NCI-H1930 (cell line): ENCODE data around the gene PTPRG.

Source experiments
- DNase-seq, 2 experiments: peaks; one replicate each; lab custom pipeline; 2025; lab: John Stamatoyannopoulos, UW

PTPRG gene

DNA sequence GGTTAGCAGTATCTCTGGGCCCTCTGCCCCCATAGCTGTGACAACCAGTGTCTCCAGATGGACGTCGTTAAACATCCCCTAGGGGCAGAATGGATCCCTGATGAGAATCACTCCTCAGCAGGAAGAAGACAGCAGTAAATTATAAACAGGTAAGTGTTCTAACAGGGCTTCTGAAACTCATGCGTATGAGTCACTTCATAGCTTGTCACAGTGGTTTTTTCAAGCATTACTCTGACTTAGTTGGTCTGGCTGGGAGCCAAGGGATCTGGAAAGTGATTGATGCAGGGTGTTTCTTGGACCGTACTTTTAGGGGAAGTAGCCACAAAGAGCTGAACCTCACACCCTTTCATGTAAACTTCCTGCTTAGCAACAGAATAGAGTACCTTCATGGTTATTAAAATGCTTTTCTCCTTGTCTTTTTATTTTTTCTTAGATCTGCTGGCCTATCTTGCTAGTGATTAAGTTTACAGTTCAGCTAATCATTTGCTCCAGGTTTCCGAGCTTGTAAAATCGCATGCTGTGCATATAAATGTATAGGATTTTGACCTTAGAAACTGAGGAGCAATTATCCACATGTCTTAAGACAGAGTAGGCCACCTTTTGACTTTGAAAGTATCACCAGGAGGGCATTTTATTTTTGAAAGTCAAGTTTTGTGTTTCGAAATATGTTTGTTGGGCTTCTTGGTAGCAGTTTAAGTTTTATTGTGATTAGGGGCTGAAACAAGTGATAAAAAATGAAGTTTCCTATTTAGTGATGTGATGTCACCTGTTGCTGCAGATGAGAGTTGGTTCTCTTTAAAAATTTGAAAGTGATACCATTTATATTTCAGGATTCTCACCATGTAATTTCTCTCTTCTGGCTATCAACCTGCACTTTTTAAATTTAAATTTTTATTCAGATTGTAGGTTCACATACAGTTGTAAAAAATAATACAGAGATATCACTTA, 333.9 kb downstream of the PTPRG start:
- peak in 1 of 2 experiments; percentile 23 for DNase-seq

DNA sequence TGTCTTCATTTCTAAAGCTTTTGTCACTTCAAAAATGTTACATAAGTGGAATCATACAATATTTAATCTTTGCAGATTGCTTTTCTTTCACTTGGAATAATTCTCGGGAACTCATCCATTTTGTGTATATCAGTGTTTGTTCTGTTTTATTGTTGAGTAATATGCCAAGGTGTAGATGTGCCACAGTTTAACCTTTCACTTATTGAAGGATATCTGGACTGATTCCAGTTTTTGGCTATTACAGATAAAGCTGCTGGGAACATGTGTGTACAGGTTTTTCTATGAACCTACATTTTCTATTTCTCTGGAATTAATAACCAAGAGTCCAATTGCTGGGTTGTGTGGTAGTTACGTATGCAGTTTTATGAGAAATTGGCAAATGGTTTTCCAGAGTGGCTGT, 334.9 kb downstream of the PTPRG start:
- no peak for DNase-seq

DNA sequence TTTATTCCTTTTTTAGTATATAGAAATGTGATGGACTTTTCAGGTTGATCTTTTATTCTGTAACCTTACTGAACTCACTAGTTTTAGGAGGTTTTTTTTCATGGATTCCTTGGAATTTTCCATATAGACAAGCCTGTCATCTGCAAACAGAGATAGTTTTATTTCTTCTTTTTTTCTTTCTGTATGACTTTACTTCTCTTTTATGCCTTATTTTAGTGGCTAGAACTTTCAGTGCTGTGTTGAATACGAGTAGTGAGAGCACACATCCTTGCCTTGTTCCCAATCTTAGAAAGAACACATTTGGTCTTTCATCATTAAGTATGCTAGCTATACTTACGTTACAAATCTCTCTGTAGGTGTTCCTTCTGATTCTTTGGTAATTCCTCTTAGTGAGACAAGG, 336.5 kb downstream of the PTPRG start:
- DNase-seq = no peak

DNA sequence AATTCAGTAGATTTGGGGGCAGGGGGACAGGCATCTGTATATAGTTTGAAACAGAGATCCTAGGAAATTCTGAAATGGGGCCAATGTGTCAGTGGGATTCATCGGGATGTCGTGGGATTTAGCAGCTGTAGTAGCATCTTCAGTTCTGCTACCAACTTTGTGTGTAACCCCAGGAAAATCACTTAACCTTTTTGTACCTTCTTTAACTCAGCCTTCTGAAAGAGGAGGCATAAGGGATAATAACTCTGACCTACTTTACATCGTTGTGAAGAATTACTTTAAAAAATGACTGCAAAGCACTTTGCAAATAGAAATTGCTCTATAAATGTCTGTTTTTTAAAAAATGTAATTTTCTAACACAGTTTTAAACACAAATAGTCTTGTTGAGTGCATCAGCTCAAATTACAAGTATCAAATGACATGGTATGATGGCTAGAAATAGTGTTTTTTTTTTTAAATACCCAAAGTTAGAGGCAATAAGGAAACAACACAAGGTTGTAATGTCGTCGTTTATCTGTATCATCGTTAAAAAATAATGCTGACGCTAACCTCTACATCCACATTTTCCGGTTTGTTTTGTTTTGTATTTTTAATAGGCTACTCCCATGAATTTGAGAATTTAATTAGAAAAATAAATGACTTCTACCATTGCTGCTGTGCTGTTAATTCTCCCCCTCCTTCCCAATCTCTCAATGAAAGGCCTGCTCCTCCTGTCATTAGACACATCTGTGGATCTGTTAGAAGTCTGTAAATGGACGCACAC, 338.5 kb downstream of the PTPRG start:
- no peak for DNase-seq

DNA sequence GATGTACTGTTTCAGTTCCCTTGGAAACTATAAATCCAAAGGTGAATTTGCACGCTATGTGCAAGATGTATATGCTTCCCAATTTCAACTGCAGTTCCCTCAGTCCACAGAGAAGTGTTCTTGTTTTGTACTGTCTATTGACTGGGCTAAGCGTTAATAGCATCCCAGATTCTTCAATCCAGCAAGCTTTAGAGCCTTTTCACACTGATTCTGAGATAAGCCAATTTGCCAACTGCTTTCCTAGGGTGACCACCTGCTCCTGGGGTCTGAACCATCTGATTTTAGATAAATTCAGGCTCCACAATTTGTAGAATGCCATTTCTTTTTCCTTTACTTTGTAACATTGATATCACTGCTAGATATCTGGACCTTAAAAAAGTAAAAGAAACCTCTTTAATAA, 340.1 kb downstream of the PTPRG start:
- peak; percentile 80 for DNase-seq

DNA sequence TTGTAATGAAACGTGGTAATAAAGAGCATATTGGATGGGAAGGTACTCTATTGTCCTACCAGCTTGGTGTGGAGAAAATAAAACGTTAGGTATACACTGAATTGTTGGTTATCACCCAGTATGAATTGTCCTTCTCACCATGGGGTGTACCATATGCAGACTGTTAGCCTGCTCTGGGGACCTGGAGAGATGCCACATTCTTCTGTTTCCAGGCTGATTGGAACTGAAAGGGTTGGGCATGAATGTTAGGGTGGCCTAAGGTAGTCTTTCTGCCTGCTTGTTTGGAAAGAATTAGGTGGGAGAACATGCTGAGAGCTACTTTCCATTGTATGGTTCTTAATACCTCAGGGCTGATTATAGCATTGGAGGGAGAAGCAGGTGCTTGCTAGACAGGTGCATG, 340.6 kb downstream of the PTPRG start:
- DNase-seq = peak; percentile 86 to 88

DNA sequence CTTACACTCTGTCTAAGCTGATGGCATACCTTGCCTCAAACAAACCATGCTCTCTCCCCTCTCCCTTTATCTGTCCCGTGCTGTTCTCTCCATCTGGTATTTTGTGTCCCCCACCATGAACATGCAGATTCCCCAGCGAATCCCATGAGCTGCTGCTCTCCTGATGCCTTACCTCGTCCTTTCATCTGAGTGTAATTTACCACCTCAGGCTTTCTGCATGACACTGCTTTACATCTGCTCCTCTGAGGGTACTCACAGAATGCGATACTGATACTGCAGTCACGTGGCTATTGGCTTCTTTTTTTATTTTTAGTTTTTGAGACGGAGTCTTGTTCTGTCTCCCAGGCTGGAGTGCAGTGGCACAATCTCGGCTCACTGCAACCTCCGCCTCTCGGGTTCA, 341.7 kb downstream of the PTPRG start:
- no peak for DNase-seq

DNA sequence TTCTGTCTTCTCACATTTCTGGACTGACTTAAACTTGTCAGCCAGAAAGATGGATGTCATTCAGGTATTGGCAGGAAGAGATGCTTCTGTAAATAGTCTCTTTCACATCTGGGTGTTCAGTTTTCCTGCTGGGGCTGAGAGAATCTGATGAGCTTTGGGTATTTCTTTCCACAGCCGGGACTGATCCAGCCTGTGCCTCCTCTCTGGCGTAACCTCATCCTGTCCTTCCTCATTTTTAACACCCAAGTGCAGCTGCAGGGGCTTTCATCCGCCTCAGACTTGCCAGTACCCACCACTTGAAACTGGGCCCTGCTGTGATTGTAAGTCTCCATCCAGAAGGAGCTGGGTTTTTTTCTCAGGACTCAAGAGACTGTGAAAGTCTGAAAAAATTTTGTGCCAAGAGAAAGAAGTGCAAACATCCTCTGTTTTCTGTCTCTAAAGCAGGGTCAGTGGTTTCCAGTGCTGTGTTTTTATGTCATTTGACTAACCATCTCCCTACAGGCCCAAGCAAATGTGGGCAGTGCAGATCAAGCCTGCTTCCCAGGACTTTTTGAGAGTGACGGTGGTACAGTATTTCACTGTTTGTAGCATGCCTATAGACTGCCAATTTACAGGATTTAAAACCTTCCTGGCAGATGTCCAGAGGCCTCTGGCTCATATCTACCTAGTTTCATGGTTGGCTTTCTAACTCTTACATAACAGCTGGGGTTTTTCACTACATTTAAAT, 342.7 kb downstream of the PTPRG start:
- DNase-seq = peak in 1 of 2 experiments; percentile 30

DNA sequence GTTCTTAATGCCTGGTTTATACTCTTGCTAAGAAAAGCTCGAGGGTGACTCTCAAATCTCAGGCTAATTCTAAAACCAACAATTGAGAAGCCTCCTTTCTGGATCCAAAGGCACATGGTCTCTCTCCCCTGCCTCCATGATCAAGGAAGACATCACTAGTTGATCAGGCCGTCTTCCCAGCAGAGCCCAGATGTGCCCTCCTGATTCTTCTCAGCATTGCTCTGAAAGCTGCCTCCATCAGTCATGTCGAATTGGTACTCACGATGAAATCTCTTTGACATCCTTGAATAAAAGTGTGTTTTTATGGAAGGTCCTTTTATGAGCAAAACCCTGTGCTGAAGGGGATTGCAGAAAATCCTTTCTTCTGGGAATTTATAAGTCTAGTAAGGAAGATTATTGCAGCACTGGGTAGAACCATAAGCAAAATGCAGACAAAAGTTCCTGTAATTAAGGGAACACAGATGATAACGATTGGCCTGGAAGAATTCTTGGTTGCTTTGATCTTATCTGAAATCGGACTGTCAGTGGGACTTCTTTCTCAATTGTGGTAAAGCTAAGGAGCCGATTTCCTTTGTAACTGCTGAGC, 345.9 kb downstream of the PTPRG start:
- no peak for DNase-seq

DNA sequence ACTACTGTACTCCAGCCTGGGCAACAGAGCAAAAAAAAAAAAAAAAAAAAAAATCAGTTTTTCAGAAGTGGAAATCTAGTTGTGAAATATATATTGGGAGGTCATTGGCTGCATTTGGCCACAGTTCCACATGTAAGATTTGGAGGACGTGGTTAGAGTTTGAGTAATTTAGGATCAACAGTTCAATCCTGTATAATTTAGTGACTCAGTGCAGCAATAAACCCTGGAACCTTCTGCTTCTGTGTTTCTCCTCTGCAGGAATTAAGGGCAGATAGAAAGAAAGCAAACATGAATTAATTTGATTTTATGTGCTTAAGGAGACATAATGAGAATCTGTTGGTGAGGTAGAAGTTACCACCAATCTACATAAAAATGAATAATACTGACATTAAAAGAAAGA, 347.0 kb downstream of the PTPRG start:
- DNase-seq = no peak

DNA sequence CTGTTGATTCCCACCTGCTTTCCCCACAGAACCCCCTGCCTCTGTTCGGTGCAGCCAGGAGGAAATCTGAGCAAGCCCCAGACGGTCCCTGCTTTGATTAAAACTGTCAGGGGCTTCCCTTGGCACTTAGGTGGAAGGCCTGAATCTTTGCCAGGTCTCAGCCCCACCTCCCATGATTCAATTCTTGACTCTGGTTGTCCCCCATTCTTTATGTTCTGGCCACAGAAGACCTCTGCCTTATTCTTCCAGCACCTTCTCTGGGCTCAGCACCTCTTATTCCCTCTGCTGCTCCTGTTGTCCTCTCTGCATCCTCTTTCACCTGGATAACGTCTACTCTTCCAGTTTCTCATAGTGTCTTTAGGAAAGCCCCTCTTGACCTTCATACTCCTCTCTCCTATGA, 349.4 kb downstream of the PTPRG start:
- DNase-seq = no peak

DNA sequence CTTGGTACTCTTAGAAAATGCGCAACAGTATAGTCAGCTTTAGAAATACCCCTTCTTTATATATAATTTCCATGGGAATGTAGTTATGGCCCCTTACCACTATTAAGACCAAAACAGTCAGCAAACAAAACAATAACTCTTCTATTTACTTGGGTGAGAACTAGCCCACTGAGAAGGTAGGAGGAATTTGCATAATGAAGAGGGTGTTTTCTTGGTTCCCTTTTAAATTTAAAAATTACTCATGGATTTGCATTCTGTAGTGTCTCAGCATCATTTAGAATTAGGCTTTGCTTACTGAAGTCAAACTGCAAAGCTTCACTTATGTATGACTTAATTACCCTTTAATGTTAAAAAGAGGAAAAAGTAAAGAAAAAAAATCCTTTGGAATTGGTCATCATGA, 350.8 kb downstream of the PTPRG start:
- DNase-seq = no peak

DNA sequence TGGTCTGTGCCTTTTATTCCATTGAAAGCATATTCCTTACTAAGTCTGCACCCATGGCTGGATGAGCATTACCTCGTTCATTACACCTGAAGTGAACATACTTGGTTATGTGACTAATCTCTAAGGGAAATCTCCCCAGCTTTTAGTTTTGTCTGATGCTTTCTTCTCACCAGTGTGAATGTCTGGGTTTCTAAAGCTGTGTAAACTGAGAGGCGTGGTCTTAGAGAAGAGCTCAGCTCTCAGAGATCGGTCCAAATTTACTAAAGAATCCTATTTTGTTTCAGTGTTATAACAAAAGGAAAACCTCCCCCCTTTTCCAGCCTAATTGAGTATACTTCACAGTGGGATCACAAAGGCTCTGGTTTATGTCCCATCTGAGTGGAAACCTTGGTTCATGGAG, 352.3 kb downstream of the PTPRG start:
- DNase-seq = no peak

DNA sequence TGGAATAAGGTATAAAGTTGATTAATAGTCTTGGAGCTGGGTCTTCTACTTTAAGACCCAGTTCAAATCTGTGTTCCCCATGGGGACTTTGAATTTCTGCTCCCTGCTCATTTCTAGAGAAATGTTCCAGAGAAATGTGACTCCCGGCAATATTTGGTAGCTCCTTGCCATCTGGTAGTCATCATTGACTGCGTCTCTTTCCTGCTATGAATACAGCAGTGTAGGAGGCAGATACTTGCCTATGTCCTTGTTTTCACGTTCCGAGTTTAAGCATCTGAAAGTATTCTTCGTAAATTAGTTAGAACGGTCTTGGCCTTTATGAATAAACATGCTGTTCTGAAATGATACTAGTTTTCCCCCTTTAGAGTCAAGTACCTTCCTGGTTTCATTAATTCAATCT, 352.9 kb downstream of the PTPRG start:
- no peak for DNase-seq

DNA sequence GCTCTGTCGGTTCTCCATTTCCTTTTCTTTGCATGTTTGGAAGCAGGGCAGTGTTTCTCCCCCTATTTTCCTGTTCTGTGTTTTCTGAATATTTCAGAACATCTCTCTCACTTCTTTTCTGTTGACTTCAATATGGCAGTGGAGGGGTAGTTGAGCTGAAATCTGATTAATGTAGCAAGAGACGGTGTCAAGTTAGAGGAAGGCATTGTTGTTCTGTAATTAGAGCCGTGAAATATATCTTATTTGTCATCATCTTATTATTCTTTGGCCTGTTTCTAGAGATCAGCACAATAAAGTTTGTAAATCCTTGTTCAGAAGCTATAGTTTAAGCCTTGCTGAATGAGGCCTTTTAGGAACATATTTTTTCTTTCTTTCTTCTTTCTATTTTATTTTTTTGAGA, 353.9 kb downstream of the PTPRG start:
- DNase-seq = no peak

DNA sequence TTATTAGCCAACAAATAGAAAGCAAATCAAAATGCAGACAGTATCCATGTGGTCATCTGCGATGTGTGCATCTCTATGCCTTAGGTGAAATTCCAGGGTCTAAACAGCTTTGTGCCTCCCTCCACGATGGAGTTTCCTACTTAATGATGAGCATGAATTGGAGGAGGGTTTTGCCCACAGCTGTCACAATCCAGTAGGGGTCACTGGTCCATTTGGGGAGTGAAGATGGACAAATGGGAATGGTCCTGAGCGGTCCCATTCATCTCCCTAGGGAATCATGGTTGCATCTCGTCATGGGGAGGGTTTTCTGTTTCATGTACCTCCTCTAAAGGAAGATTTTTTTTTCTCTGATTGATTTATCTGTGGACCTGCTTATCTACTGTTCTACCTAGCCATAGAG, 358.0 kb downstream of the PTPRG start:
- DNase-seq = no peak

DNA sequence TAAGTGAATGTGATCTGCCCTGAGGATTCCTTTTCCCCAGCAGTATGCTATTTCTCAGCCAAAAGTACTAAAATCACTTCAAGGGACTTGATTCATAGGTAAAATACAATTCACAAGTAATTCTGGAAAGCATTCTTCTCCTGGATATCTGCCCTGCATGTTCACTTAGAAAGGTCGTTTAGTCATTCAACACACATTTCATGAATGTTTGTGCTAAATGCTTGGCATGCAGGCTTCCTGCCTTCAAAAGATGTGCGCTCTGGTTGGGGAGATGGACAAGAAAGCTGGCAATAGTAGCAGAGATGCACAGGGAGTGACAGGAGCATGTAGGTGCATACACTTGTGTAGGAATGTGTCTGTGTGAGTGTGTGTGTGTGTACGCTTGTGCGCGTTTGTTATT, 360.7 kb downstream of the PTPRG start:
- no peak for DNase-seq

DNA sequence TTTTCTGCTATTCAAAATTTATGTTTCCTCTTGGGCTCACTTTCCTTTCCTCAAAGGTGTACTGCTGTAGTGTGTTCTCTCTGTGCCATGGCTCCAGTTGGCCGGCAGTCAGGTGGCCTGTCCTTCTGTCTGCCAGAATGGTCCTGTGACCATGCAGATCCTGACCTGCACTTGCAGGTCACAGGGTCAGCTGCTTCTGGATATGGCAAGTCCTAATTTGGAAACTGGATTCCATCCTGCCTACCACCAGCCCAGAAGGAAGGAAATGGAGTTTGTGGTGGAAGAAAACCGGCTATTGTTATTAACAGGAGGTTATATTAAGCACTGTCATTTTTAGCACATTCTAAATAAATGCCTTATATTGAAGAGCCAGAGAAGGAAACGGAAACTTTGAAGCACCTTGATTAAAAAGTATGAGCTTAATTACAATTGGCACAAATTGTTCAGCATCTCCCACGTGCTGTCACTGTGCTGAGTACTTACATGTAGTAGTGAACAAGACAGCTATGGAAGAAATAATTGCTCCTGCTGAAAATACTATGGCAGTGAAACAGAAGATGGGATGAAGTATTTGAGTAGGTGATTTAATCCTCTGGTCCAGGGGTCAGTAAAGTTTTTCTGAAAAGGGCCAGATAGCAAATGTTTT, 362.8 kb downstream of the PTPRG start:
- DNase-seq = no peak

DNA sequence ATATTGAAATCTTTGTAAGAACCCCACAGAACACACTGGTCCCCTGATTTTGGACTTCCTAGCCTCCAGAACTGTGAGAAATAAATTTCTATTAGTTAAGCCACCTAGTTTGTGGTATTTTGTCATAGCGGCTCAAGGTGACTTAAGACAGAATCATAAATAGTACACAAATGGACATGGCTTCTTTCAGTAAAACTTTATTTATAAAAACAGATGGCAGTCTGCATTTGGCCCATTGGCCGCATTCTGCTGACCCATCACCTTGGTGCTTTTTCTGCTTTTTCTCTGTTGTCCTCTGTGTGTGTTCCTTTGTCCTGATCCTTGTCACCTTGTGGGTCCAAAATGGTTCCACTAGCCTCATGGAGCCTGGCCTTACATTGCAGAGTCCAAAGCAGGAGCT, 363.6 kb downstream of the PTPRG start:
- no peak for DNase-seq

DNA sequence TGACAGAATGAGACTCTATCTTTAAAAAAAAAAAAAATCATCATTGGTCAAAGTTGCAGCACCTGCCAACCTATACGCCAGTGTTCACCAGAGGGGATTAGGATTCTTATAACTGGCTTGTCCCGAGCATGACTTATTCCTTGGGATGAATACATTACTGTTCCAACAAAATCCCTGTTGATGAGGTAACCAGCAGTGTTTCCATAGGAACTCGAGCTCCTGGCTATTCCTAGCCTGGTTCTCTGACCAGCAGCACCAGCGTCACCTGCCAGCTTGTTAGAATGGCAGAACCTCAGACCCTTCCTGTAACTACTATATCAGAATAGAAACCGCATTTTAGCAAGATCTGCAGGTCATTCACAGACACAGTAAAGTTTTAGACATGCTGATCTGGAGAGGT, 364.4 kb downstream of the PTPRG start:
- DNase-seq = no peak

DNA sequence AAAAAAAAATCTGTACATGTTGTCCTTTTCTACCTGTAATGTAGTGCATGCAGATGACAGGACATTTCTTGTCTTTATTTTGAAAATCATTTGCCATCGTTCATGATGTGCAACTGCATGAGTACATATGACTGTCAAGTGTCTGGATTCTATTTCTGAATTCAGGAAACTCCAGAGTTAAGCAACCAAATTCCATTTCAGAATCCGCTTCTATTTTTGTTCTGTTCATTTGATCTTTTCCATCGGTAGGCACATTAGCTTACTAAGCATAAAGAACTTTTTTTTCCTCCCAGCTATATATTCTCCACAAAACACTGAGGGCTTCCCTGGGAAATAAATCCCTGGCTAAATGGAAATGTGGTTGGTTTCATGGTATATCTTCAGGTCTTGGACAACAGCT, 365.6 kb downstream of the PTPRG start:
- DNase-seq = no peak

DNA sequence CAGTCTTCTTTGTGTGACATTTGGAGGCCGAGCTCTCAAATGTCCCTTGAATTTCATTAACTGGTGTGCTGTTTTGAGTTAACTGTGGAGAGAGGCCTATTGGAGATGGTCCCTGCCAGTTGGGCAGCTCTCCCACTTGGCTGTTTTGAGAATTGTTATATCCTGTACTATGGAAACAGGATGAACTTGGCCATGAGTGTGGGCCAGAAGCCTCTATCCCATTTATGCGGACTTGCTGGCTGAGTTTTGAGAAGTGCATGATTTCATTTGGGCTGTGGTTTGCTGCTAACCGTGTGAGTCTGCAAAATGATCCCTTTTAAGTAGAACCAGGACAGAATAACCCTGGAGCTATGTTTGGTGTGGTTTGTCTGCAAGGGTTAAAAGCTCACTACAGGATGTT, 366.0 kb downstream of the PTPRG start:
- DNase-seq = no peak
